GM10847 (cell line): ENCODE measurements around the gene KIF5A.

Experiments used
- POLR2A ChIP-seq: IDR thresholded peaks from 2 replicates; pipeline ENCODE4 v1.6.1; 2011; ENCODE audit not compliant: insufficient read length; ENCODE audit errors: extremely low read depth

KIF5A gene

DNA sequence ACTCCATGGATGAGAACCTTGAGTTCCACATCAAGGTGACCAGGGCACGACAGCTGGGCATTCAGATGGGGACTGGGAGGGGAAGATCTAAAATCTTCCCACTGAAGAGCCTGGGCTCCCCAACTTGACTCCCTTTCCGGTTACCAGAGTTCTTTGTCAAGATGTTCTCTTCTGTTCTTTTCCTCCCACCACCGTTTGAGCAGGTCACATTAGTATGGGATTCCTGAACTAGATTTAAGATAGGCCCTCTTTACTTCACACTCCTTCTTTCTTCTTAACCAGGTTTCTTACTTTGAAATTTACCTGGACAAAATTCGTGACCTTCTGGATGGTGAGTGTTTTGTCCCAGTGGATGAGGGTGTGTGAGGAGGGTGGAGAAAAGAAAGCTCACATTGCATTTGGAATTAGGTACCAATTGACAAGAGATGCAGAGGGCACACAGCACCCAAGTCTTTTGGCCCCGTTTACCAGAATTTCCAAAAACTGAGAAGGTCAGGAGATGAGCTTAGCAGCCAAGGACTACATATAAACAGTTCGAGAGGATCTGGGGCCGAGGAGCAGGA is 14.4 kb downstream of the KIF5A start:
- no peak for TF ChIP-seq POLR2A

DNA sequence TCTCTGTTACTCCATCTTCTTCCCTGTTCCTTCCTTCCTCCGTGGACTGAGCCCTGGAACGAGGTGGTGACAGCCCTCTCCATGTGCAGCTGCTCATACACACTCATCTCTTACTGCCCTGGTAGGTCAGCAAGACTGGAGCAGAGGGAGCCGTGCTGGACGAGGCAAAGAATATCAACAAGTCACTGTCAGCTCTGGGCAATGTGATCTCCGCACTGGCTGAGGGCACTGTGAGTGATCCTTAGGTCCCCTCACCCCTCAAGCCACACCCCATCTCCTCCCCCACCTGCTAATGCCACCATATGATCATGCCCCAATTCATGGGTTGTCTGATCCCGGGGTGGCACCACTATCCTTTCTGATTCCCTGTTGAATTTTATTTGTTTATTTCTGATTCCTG is 19.0 kb downstream of the KIF5A start:
- TF ChIP-seq POLR2A = no peak

DNA sequence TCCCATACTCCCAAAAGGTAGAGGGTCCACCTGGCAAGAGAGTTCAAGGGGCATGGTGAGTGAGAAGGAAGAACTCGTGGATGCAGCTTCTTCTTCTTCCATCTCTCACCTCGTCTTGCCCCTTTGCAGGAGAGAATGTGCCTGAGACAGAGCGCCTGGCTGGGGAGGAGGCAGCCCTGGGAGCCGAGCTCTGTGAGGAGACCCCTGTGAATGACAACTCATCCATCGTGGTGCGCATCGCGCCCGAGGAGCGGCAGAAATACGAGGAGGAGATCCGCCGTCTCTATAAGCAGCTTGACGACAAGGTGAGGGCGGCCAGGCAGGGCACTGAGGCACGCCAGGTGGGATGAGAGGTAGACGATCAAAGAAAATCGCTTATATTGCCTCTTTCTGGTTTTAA is 20.0 kb downstream of the KIF5A start:
- TF ChIP-seq POLR2A = no peak

DNA sequence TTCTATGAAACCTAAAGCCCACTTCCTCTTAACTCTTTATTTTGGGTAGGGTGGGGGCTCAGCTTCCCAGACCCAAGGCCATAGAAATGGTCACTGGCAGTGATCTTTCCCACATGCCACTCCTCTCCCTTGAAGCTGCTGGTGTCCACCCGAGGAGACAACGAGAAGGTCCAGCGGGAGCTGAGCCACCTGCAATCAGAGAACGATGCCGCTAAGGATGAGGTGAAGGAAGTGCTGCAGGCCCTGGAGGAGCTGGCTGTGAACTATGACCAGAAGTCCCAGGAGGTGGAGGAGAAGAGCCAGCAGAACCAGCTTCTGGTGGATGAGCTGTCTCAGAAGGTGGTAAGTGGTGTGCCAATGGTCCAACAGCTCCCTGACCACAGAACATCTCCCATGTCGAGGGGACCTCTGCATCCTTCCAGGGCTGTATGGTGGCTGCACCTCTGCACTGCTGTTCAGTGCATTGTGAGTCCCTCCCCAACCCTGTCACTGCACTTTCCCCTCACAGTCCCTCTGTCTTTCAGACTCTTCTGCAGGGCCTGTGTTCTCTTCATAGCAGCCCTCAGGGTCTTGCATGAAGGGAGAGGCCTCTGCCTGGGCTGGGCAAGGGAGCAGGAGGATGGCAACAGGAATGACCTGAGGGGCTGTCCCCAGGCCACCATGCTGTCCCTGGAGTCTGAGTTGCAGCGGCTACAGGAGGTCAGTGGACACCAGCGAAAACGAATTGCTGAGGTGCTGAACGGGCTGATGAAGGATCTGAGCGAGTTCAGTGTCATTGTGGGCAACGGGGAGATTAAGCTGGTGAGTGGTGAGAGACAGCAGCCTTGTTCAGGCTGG is 22.3 kb downstream of the KIF5A start:
- no peak for TF ChIP-seq POLR2A

DNA sequence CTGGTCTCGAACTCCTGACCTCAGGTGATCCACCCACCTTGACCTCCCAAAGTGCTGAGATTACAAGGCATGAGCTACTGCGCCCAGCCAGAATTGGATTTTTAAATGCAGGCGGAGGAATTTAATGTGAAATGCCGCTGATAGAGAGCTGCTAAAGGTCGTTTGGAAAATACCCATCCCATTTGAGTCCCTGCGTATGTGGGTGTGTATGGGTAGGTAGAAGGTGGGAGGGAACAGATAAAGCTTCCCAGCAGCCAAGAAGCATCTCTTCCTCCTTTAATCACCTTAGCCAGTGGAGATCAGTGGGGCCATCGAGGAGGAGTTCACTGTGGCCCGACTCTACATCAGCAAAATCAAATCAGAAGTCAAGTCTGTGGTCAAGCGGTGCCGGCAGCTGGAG is 25.0 kb downstream of the KIF5A start:
- no peak for TF ChIP-seq POLR2A

DNA sequence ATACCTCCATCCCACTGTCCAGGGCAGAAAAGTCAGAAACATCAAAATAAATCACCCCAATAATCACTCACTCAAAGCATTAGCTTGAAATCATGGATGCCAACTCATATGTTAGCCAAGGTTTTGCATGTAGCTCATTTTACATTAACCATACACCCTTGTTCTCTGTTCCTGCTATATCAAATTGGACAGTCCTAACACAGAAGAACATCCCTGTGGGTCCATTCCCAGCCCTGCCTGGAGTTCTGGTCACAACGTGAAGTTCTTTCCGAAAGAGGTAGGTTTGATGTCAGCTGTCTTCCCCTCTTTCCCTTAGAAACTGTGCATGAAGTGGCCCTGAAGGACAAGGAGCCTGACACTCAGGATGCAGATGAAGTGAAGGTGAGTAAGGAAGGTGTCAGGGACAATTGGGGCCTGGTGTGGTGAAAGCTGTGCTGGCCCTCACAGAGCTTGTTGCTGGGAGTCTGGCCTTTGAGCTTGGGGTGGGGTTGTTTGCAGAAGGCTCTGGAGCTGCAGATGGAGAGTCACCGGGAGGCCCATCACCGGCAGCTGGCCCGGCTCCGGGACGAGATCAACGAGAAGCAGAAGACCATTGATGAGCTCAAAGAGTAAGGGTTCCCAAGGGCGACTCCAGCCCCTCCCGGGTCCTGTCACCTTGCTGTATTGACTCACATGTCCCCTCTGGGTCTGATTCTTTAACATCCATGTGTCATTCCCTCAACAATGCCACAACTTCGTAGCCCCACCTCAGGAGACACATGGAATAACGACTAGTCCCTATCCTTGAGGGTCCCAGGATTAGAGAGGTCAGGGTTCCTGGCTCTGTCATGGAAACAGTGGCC is 26.1 kb downstream of the KIF5A start:
- TF ChIP-seq POLR2A = no peak

DNA sequence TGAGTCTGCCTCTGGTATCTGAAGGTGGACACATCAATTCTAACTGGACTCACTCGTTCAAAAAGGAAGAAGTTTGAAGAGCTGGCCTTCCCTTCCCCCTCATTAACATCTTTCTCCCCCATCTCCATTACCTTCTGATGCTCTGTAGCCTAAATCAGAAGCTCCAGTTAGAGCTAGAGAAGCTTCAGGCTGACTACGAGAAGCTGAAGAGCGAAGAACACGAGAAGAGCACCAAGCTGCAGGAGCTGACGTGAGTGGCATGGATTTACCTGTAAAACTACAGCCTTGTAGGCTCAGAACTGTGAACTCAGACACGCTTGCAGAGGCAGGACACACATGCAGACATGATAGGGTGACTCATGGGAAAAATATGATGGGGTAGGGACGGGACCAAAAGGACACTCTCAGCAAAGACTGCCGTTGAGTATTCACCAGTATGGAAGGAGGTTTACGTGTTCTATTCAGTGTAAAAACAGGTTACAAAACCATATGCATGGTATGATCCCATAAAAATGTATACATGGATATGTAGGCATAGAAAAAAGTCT is 26.8 kb downstream of the KIF5A start:
- no peak for TF ChIP-seq POLR2A

DNA sequence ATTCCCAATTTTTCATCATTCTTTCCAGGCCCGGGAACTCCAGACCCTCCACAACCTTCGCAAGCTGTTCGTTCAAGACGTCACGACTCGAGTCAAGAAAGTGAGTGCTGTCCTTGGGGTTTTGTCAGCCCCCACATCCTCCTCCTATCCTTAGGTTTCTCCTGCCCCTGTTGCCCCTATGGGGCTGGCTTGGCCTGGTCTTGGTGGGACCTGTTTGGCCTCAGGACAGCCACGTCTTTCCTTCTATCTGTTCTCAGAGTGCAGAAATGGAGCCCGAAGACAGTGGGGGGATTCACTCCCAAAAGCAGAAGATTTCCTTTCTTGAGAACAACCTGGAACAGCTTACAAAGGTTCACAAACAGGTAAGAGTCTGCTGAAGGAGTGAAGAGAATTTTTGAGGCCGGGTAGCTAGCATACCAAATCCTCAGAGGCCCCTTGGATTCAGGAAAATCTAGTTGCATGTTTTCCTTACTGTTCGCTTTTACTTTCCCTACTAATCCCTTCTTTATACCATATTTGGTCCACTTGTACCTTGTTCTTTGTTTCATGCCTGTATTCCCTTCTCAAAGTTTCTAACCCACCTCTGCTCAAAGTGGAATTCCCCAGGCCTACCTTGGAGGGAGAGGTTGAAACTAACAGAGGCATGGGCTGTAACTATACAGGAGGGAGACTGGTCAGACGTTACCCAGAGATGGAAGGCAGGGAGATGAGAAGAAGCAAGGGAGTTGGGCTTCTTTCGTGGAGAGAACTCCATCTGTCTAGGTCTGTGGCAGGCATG is 28.3 kb downstream of the KIF5A start:
- TF ChIP-seq POLR2A = no peak

DNA sequence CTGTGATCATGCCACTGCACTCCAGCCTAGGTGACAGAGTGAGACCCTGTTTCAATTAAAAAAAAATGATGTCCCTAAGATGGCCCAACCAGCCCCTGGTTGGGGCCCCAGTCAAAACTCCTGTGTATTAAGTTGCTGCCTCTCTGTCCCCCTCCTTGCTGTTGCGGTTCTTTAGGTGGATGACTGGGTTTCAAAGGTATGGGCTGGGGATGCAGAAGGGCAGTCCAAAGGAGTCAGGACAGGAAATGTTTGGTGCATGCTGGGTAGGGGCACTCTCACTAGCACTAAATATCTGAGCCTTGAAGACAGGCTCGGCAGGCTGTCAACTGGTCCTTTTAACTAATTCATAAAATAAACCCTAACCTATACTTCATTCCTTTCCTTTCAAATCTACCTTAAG is 29.2 kb downstream of the KIF5A start:
- TF ChIP-seq POLR2A = no peak

DNA sequence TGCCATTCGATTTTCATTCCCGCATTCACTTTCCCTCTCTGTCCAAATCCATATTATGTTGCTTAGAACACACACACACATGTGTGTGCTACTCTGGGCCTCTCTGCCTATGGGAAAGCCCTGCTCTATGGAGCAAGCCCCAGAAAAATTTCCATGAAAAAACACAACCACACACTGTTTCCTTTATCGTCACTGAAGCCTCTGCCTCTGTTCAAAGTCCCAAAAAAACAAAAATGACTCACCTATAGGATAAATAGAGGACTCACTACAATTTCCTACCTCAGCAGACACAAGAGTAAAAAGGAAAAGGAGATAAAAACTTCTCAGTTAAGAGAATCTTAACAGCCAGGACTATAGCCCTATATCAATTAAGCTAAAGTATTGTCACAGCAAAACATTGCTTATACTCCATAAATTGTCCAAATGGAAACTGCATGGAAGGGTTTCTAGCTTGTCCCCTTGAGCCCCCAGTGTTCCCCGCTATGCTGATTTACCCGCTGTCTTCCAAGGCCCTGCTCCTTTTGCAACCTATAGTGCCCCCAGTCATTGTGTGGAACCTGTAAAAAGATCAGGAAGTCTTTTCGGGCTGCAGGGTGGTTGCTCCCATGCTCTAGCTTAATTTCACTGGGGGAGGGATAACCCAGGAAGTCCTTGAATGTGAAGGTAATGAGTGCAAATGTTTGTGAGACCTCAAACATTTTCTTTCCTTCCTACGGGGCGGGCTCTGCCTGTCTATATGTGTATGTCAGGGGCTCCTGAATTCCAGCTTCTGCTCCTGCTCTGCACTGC is 30.0 kb downstream of the KIF5A start:
- no peak for TF ChIP-seq POLR2A

DNA sequence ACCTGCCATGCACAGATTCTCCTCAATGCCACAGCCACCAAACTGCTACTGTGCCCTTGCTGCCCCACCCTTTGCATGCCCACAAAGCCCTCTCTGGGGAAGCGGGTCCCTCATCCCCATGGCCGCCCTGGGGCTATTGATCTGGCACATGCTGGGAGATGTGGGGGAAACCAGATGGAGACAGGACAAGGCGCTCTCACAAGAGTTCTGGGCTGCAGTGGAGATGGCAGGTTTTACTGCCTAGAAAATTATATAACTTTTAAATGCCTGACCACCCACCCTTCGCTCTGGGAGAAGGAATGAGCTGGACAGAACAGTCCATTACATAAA is 30.6 kb downstream of the KIF5A start:
- TF ChIP-seq POLR2A = no peak

DNA sequence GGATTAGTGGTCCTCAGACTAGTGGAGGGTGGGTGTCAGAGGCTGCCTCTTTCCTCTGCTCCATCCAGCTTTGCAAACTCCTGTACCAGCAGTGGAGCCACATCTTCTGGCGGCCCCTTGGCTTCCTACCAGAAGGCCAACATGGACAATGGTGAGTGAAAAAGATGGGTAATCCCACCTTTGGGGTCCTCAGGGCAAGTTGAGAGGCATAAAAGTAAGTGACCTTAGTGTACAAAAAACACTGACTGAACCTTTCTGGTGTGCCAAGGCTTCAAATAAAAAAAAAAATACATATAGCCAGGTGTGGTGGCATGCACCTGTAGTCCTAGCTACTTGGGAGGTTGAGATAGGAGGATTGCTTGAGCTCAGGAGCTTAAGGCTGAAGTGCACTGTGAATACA is 32.0 kb downstream of the KIF5A start:
- TF ChIP-seq POLR2A = no peak

DNA sequence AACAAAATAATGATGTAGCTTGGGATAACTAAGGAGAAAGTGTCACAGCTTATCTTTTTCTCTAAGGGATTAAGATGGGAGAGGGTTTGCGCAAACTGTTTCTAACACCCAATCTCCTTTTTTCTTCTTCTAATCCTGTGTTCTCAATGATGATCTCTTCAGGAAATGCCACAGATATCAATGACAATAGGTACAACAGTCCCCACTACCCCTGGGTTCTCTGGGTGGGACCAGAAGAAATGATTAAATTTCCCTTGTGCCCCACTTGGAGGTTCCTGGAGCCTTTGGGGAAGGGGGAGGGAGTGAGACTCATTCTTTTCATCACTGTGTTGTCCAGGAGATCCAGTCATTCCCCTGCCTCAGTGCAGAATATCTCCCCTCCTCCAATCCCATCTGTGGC is 32.6 kb downstream of the KIF5A start:
- no peak for TF ChIP-seq POLR2A
